LHCN-M2 (cell line): ENCODE results near the gene BLZF1. TPM values are rescaled to one million over a fixed set of nuclear protein-coding genes. Genes with fewer than 3 reads are reported as not detected.

Experiments used
- total RNA-seq: library from RNA; depleted of rRNA; stranded (reverse); fragments of >200 nt; gene quantifications from 2 replicates; pipeline ENCODE4 v1.2.3, GENCODE V29; 2014; rRNA removed

The BLZF1 gene
- total RNA-seq, 1 experiment from 2014 or later = 32.8 TPM

Other genes starting within 250 kb of the BLZF1 start
- 29.9 and 32.3 TPM in 2 replicates for gene NME7, start 398 bp upstream of the BLZF1 start, total RNA-seq
- gene CCDC181, start 59.3 kb downstream of the BLZF1 start, total RNA-seq = 1.4 and 2.7 TPM in 2 replicates
- 9.6 and 12.2 TPM in 2 replicates for gene SLC19A2, start 117.7 kb downstream of the BLZF1 start, total RNA-seq
- not detected in 2 replicates for gene F5, start 218.3 kb downstream of the BLZF1 start, total RNA-seq